HG02981 (cell line): ENCODE results near the gene ADGRG1.

ENCODE experiments used
- ATAC-seq: cut with Tn5 transposase; IDR thresholded peaks from one replicate; pipeline ENCODE4 v1.9.1; 2021; ENCODE audit warnings: mild to moderate bottlenecking, moderate library complexity; ENCODE audit not compliant: unreplicated experiment

The ADGRG1 gene

GRCh38 chr16:57680842-57681375 is 52.5 kb downstream of the ADGRG1 start:
- no peak for ATAC-seq

- no peak for ATAC-seq
These were observed 53.7 kb downstream of the ADGRG1 start for GRCh38 chr16:57681950-57682728.

DNA sequence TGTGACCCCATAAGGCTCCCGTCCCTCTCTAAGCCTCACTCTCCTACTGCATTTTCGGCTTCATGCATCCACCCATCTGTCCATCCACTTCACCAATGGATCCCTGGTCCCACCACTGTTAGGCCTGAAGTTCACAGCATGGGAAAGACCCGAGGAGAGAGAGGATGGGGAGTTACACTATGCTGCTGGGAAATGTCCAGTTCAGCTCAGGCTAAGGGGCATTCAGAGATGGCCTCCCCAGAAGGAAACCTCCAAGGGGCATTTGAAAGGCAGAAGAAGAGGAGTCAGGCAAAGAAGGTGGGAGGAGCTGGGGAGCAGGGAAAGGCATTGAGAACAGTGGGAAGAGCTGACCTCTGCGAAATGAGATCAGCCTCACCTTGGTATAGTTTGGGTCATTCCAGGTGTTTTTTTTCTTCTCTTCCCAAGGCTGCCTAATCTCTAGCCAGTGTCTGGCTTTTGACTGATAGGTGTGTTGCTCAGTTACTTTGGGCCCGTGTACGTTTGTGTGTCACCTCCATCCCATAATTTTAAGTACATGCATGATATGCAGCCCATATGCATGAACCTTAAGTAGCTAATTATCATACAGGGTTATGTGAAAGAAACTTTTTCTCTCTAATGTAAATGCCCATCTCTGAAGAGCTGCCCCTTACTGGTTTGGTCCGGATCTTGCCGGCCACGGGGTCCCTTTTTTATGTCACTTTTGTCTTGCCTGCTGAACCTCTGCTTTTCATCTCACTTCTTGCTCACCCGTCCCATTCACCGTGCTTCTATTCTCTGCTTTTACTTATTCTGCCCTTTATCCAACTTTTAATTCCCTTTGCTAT is 54.6 kb downstream of the ADGRG1 start:
- ATAC-seq = no peak

- no peak for ATAC-seq
These were observed 55.5 kb downstream of the ADGRG1 start for GRCh38 chr16:57683636-57684545.

DNA sequence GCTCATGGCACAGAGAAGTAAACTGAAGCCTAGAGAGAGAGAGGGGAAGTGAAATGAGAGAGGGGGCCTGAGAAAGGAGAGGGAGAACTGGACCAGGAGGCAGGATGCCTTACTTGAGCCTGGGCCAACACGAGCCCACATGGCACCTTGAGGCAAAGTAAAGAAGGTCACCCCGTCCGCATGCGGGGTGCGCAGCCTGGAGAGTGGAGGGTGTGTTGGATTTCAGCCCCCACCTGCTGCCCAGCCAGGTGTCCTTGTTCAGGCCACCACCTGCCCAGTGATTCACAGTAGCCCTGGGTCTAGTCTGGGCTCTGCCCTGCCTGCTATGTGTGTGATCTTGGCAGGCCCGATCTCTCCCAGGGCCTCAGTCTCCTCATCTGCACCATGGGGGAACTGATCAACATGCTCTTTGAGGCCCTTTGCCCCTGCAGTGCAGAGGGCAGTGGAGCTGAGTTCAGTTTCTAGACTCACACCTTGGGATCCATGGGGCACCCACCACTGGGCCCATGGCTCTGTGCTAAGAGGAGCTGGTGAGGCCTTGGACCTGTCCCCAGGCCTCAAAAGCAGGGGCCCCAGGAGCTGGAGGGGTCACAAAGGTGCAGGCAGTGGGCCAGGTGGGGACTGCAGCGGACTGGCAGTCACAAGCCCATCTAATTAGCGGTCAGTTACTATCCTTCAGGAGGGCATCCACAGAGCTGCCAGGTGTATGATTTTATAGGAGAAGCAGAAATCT is 56.4 kb downstream of the ADGRG1 start:
- ATAC-seq = no peak

DNA sequence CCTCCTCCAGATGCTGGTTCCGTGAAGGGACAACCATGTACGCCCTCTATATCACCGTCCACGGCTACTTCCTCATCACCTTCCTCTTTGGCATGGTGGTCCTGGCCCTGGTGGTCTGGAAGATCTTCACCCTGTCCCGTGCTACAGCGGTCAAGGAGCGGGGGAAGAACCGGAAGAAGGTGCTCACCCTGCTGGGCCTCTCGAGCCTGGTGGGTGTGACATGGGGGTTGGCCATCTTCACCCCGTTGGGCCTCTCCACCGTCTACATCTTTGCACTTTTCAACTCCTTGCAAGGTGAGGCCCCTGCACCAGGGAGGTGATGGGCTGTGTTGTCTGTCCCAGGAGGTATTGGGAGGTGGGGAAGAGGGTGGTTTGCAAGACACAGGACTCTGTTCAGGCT is 57.2 kb downstream of the ADGRG1 start:
- ATAC-seq = no peak

DNA sequence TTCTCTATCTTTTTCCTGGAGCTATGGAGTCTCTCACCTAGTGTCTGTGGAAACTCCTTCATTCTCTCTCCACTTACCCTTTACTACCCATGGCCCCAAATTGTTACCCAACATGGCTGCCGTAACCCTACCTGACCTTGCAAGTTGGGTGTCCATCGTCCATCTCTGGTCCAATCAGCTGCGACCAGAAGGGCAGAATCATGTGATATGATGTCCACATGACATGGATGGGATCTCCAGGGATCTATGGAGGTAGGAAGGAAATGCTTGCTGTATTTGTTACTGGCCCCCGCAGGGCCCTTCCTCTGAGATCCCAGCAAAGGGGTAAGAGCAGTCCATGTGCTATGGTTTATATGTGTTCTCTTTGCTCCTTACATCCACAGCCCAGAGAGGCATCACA is 58.1 kb downstream of the ADGRG1 start:
- ATAC-seq = no peak

DNA sequence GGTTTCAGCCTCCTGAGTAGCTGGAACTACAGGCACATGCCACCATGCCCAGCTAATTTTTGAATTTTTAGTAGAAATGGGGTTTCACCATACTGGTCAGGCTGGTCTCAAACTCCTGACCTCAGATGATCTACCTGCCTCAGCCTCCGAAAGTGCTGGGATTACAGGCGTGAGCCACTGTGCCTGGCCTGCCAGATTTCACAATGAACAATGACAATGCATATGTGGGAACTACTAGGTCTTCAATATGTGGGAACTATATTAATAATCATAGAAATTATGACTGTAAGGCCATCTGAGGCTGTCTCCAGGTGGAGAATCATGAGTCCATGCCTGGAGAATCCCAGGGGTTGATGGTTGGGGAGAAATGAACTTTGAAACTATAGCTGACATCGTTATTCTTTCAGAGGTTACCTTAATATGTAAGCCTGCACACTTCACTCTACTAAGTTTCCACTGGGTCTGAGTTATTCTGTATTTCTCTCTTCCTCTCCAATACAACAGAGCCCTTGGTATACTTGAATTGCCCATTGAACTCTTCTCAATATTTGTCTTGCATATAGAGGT is 59.0 kb downstream of the ADGRG1 start:
- ATAC-seq = no peak

DNA sequence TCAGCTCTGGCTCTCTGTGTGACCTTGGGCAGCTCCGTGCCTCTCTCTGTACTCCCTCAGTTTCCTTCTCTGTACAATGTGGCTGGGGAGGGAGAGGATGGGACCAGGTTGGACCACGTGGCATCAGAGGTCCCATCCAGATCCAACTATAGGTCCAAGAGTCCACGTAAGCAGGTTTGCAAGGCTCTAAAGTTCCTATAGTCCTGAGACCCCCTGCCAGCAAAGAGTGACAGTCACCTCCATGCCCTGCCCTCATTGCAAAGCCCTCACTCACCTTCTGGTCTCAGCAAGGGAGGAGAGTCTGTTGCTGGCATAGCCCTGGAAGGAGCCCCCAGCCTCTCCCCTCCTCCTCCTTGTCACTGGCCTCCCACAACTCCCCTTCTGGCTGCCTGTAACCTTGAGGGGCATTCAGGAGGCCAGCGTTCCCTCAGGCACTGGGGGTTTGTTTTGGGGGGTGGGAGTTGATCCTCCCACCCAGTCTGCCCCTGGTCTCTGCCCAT is 60.1 kb downstream of the ADGRG1 start:
- ATAC-seq = no peak

GRCh38 chr16:57688987-57689761 is 60.7 kb downstream of the ADGRG1 start:
- ATAC-seq = no peak

DNA sequence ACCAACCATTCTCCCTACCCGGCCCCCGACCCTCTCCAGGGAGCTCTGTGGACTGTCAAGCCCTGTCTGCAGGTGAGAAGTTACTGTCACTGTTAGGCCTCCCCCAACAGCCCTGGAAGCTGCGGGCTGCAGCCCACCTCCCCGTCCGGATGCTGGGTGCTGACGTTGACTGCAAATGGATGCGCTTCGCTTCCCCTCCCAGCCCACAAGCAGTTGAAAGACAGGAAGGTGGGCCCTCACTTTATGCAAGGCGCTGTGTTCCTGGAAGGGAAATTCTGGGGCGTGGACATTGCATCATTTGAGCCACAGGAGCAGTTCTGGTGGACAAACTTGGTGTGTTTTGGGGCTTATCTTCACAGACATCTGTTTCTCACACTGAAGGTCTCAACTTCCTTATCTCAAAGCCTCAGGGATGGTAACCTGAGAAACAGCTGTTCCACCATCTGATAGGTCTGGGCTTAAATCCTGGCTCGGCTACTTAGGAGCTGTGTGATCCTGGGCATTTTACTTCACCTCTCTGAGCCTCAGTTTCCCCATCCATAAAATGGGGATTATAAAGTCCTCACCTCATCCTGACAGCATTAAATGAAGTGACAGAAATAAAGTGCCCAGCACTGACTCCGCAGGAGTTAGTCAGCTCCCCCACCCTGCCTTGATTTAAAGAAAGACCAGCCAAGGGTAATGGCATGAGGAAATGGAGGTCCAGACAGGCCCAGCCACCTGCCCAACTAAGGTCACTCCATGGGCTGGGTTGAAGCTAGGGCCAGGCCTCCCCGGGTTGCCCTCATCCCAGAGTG is 61.5 kb downstream of the ADGRG1 start:
- ATAC-seq = peak; percentile 64

DNA sequence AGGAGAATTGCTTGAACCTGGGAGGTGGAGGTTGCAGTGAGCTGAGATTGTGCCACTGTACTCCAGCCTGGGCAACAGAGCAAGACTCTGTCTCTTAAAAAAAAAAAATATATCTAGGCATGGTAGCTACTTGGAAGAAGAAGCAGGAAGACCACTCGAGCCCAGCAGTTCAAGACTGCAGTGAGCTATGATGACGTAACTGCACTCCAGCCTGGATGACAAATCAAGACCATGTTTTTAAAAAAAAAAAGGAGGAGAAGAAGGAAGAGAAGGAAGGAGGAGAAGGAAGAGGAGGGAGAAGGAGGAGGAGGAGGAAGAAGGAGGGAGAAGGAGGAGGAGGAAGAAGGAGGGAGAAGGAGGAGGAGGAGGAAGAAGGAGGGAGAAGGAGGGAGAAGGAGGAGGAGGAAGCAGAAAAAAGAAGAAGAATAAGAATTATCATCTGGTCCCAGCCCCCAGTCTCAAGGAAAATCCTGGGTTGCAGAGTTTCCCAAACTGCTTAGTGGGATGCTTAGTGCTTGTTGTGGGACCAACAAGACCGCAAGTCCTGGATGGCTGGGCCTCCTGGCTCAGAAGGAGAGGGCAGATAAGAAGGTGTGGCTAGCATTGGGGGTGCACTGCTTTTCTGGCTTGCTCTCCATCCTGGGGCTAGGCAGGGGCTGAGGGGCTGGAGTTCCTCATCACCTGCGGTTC is 62.5 kb downstream of the ADGRG1 start:
- no peak for ATAC-seq

GRCh38 chr16:57692636-57693035 is 64.2 kb downstream of the ADGRG1 start:
- no peak for ATAC-seq

DNA sequence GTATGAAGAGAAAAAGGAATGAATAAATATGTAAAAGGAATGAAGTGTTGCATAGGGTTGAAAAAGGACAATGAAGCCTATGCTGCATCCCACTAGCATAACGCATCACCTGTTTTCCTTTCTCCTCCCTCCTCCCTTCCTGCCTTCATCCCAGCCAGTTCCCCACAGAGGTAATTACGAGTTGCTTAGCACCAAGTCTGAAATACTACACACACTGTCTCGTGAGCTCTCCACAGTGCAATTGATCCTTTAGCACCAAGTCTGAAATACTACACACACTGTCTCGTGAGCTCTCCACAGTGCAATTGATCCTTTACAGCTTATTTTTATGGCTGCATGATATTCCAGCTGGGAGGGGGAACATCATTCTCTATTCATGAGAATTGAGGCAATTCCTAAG is 65.1 kb downstream of the ADGRG1 start:
- no peak for ATAC-seq

- no peak for ATAC-seq
These were observed 65.8 kb downstream of the ADGRG1 start for GRCh38 chr16:57694231-57694724.

GRCh38 chr16:57694725-57695679 is 66.6 kb downstream of the ADGRG1 start, which contains the start of gene DRC7:
Gene DRC7, plus strand, starts transcription at chr16:57694806. Its CDS starts 3,144 bp downstream, at chr16:57697950.
- no peak for ATAC-seq
